ENCODE measurements around the gene WDR75.

The WDR75 gene

DNA sequence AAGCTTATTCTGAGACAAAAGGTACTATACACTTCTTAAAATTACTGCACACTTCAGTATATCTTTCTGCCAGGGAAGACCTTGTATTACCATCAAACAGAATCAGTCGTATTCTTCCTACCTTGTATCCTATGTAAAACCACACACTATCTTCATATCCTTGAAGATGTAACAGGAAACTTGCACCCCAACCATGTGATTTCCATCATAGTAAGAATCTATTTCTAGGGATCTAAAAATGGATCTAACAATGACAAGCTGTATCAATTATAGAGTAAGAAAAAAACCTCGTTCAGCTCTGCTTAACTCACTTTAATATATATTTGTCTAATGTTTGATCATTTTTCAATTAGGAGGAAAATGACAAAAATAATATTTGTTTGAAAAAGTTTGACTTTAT lies 60.2 kb downstream of the WDR75 start:
- no peak for DNase-seq

DNA sequence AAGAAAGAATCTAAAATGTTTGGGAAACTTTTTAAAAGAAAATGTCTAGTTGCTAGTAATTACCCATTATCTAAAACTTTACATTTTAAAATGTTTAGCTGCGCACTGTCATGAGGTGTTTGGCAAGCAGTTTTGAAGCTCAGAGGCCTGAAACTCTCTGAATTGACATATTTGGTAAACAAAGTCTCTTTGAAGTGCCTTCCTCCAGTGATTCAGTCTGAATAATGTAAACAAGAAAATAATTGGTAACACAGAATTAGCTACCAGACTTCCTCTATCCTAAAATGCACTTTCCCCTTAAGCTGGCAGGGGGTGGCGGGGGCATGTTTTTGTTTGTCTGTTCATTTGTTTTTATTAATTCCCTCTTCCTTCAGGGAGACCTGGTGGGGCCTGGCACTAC lies 61.4 kb downstream of the WDR75 start:
- no peak for DNase-seq

DNA sequence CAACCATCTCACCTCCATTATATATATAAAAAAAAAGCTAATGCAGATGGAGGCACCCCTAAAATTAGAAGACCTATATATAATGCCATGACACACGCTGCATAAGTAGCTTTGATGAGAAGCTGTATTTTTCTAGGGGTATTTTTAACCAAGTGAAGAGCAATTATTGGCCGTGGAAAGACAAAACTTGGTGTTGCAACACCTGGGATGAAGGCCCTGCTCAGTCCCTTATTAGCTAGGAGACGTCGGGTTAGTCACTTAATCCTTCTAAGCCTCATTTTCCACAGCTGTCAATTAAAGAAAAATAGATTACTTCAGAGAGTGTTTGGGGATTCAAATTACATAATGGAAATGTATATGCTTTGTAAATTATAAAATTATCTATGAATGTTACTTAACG lies 63.0 kb downstream of the WDR75 start:
- no peak for DNase-seq

DNA sequence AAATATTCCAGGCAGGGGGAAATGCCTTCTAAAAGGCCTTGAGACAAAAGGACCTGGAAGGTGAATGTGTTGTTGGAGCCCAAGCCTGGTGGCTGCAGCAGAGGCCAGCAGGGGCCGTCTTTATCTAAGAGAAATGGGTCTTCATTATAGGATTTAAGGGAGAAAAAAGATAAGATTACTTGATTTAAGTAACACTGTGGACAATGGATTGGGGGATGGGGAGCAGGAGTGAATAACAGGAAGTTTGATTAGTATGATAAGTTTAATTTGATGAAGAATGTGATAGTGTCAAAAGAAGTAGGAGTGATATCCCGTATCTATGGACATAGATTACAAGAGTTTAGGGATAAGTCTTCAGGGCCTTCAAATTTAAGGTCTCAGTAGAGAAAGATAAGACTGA lies 64.2 kb downstream of the WDR75 start:
- no peak for DNase-seq

DNA sequence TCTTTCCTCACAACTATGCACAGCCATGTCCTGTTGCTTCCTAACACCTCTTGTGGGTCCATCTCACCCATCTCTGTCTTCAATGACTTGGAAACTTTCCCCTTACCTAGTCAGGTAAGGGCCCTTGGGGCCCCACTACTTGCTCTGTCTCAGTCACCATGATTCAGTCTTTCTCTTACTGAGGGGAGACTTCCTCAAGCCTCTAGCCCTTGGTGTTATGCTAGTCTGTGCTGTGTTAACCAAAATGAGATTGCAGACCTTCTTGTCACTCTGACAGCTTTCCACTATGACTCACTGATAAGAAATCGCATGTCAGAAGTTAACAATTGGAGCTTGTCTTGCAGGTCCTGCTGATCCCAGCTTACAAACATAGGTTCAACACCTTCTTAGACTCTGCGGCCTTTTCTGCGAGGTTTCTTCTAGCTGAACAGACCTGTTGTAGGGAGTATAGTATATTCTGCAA lies 65.3 kb downstream of the WDR75 start:
- no peak for DNase-seq

DNA sequence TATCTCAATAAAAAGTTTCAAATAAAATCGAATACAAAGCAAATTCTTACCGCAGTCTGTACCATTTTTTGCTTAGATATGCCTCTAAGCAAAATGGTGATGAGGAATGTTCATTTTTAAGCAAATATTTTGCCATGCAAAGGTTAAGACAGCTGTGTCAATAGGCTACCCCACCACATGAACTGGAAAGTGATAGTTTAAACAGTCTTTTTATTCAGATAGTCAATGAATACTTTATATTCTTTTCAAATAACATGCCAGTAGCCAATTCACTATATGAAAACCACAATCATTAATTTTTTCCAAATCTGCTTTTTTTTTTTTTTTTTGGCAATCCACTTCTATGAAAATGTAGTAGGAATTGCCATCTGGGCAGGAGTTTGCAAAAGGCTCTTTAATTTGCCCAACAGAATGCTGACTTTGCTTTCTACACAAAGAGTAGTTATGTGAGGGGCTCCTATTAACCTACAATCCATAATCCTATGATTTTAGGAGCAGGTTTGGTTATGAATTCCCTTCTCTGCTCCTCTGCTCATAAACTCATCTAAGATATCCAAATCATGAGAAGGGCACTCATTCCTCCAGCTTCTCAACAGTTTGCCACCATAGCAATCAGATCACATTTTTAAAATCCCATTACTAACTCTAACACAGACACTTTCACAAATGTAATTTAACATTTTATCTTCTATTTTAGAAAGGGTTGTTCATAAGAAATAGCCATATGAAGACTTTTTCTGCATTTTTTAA lies 70.1 kb downstream of the WDR75 start:
- DNase-seq = no peak

DNA sequence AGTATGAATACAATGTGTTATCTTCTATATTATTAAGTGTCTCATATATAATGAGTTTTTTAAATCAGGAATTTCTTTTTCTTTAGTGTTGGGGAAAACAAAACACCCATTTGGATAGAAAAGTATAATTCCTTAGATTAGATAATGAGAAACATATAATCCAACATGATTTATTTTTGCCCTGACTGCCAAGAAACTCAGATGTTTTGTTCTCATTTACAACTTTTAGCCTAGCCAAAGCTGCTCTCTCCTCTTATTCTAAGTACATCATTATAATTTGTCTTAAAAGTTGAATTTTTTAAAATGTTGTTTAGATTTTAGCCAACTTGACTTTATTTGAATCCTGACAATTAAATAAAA lies 70.7 kb downstream of the WDR75 start:
- no peak for DNase-seq

DNA sequence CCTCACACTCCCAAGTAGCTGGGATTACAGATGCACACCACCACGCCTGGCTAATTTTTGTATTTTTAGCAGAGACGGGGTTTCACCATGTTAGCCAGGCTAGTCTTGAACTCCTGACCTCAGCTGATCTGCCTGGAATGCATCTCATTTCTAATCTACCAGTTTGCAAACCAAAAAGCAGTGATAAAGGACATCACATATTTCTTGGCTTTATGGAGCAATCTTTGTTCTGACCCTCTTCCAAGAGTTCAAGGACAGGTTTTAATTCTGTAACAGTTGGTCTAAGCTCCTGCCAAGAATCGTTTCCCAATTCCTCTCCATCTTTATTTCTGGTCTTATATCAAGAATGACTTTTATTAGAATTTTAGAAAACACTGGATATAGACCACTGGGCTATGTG lies 71.6 kb downstream of the WDR75 start:
- DNase-seq = no peak

DNA sequence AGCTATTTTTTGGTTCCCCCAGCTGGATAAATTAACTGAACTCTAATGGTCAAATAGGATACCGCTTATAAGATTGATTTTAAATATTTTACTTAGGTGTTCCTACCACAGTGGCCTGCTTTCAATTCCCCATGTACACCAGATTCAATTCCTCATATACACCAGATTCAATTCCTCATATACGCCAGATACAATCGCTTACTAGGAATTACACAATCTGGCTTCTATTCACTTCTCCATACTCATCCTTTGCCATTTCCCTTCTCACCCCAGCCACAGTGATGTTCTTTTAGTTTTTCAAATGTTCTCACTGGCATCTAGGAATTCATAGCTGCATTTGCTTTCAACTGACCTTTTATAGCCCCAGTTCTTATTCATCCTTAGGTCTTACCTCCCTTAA lies 72.8 kb downstream of the WDR75 start:
- no peak for DNase-seq

DNA sequence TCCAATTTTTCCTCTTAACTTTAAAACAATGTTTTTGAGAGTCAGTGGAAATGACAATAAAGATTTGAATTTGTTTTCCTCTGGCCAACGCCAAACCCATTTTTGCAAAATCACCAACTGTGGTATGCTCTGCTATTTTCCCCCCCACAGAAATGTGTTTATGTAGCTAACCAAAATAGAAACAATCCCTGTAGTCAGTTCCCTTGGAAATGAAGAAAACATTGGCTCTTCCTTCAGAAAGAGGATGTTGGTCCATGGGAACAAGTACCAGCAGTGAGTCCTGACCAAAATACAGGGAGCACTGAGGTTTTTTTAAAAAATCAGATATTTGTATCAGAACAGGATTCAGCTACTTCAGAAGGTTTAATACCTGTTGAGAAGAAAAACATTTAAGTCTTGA lies 74.0 kb downstream of the WDR75 start:
- no peak for DNase-seq

DNA sequence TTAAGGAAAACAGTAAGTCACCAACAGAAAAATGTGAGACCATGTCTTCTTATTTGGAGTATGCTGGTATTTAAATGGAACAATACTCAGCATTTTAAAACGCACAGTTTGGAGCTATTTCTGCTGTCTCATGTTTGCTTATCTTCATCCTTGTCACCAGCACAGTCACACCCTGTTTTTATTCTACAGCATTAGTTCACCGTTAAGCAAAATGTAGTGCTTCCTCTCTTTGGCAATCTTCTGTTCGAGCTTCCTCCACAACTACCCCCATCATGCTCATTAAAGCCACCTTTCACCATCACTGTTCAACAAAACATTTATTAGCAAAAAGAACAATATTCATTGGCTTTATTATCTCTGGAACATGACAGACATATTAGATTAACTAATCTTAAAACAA lies 75.3 kb downstream of the WDR75 start:
- no peak for DNase-seq

DNA sequence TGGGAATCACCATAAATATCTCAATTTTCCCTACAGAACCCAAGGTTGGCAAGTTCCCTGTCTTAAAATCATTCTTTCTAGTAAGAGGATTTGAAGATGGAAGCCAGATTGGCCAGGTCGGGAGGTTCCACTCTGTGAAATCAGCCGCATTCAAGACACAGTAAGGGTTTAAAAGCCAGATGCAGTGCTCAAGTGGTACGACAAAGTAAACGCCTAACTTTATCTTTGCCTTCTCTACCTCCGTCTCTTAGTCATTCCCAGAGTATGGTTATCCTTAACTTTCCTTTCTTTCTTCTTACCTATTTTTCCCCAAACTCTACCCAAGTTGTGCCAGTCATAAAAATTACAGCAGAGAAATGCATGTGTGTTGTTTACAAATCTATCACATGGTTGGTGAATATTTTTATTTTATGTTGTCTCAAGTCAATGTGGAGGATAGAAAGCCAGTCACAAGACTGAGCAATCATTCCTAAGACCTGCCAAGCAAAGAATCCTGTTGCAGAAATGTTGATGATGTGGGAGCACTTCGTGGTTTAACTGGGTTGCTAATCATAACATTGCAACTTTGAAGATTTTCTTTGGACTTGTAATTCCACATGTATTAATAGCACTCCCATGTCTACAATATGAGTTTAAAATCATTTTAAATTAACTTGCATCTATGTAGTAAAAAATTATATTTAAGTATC lies 76.7 kb downstream of the WDR75 start:
- no peak for DNase-seq

DNA sequence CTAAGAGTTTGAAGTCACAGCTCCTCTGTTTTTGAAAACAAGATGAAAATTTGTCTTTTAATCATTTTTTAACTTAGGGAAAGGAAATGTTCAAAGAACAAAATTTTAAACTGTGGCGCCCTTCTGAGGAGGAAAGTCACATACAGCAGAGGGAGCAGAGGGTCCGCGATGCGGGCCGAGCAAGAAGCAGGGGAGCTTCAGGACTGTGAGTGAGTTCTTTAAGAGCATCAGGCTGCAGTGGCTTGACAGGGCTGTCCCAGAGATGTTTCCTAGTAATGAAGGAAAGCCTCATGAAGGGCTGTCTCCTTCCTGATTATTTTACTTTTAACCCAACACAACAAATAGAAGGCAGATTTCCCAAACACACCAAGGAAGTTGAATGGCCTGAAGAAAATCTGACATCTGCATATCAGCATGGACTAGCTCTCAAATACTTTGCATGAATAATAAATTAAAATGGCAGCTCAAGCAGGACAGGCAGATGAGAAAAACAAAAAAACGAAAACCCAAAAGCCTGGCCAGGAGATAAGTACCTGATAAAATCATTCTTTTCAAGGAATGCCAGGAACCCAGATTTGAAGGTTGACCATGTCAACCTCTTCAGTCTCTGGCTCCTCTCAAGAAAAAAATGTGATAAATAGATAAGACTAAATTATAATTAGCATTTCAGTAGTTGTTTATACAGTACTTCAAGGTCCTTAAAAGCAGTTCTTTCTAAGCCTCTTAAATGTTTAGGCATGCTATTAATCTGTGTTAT lies 78.5 kb downstream of the WDR75 start:
- DNase-seq = no peak

DNA sequence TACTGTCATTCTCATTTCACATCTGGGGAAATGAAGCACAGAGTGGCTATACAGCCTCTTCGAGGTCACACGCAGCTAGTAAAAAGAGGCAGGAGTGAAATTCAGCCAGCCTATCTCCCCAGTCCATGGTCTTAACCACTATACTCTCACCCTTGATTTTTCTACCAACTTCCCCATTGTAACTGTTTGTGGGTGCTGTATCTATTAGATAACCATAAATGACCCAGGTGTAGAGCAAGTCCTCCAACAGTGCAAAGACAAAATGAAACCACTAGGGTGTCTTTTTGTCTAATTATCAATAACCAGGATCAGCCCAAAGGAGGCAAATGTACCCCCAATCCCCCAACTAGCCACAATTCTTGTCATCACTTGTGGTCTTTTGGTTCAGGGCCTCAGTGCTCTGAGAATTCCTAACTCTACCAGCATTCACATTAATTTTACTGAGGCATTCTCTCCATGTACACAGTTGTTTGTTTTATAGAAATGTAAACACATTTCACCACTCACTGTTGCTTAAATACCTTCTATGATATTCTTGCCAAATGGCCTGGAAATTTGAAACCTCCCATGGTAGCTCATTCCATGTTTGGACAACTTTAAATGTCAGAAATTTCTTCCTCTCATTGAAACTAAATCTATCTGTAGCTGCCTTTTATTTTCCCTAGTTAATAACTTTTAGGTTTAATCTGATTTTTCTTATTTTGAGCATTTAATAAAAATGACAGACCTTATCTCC lies 80.6 kb downstream of the WDR75 start:
- no peak for DNase-seq

DNA sequence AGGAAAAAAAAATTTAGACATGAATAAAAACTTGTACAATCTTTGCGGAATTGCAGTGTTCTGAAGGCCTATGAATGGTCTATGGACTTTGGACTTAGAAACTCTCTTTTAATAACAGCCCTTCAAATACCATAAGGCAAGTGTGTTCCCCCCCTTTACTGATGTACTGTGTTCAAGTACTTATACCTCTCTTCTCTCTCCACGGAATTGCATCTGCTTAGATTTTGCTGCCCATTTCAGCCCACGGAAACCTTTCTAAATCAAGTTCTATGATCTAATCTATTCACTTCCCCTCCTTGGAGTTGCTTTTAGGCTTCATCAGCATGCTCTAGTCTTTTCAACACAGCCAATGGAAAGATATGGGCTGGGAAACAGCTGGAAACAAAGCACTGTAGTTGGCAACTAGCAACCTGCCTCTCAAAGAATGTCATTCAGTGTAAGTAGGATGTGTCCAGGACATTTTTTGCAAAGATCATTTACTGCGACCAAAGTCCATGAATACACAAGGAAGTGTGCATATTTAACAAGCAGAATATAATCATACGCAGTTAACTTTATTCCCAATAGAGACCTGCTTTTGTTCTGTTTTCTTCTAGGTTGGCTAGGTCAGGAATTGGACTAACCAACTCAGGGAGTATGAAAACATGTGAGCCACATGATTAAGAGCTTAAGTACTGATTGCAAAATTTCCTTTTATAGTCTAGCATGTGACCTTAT lies 81.3 kb downstream of the WDR75 start:
- no peak for DNase-seq

DNA sequence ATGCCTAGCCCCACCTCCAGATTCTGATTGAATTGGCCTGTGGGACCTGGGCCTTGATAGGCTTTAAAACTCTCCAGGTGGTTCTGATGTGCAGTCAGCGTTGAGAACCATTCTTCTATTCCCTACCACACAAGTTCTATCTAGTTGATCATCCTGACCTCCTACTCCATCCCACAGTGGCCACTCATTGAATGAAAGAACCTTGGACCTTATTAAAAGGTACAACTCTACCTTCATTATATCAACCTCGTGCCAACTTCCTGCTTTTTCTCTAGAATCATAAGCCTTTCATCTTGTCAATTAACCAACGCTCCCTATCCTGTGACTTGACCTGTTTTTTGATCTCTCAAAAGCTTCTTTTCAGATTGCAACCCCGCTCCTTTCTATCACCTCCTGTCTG lies 83.5 kb downstream of the WDR75 start:
- no peak for DNase-seq
